Embryonic facial prominence (tissue), 1 donor: Measurements from ENCODE around the gene SIRPB2.

Experiments used
- DNase-seq: peaks from one replicate; pipeline ENCODE4 v3.0.0-alpha.2; 2016; ENCODE audit errors: extremely low spot score

Gene SIRPB2

GRCh38 chr20:1471242-1471641 is 20.0 kb downstream of the SIRPB2 start:
- no peak for DNase-seq

- no peak for DNase-seq
Measured at GRCh38 chr20:1469925-1470571, 21.2 kb downstream of the SIRPB2 start.

GRCh38 chr20:1469306-1469905 is 21.8 kb downstream of the SIRPB2 start:
- DNase-seq, result no peak

- no peak for DNase-seq
Measured at GRCh38 chr20:1468117-1468624, 23.0 kb downstream of the SIRPB2 start.

GRCh38 chr20:1467355-1468116 is 23.7 kb downstream of the SIRPB2 start:
- DNase-seq, result no peak

GRCh38 chr20:1467082-1467354 is 24.2 kb downstream of the SIRPB2 start:
- DNase-seq, result no peak

- DNase-seq, result peak; percentile 81
Measured at GRCh38 chr20:1466211-1467081, 24.8 kb downstream of the SIRPB2 start, which contains the start of gene NSFL1C. NSFL1C (minus strand) TSS chr20:1466849; CDS start chr20:1466824, 25 bp downstream.

- DNase-seq, result no peak
Measured at GRCh38 chr20:1465470-1466210, 25.6 kb downstream of the SIRPB2 start.

- DNase-seq, result no peak
Measured at GRCh38 chr20:1463971-1464570, 27.1 kb downstream of the SIRPB2 start.

- DNase-seq, result no peak
Measured at GRCh38 chr20:1462834-1463233, 28.4 kb downstream of the SIRPB2 start.

GRCh38 chr20:1462001-1462400 is 29.2 kb downstream of the SIRPB2 start:
- DNase-seq, result no peak

- DNase-seq, result no peak
Measured at GRCh38 chr20:1460275-1460674, 30.9 kb downstream of the SIRPB2 start.

- DNase-seq, result no peak
Measured at GRCh38 chr20:1457992-1458391, 33.2 kb downstream of the SIRPB2 start.

- no peak for DNase-seq
Measured at GRCh38 chr20:1456300-1456699, 34.9 kb downstream of the SIRPB2 start.

GRCh38 chr20:1450926-1451491 is 40.2 kb downstream of the SIRPB2 start:
- no peak for DNase-seq

GRCh38 chr20:1449370-1449769 is 41.9 kb downstream of the SIRPB2 start:
- no peak for DNase-seq

GRCh38 chr20:1448081-1448620 is 43.1 kb downstream of the SIRPB2 start:
- DNase-seq, result no peak

- DNase-seq, result no peak
Measured at GRCh38 chr20:1446536-1446935, 44.7 kb downstream of the SIRPB2 start.

- no peak for DNase-seq
Measured at GRCh38 chr20:1443085-1443484, 48.1 kb downstream of the SIRPB2 start.

- no peak for DNase-seq
Measured at GRCh38 chr20:1442304-1442703, 48.9 kb downstream of the SIRPB2 start.
